Adrenal gland (tissue), 12 donors: ENCODE results near the gene CACNA1B. TPM values are rescaled to one million over a fixed set of nuclear protein-coding genes. Genes with fewer than 3 reads are reported as not detected.

Source experiments
- DNase-seq, 7 donors: peaks; one replicate each; pipeline ENCODE4 v3.0.0-alpha.2; 2019 to 2020
- H3K27ac ChIP-seq, 5 donors: fragments of 200-600 bp; sonication (generic) in 4 of 5; 1 replicate in 3 of 5; 2 replicates in 2 of 5; pipeline versions ENCODE4 v1.5.1 to v1.8.0; 2016 to 2020; ENCODE audit warnings: mild to moderate bottlenecking in 1 of 5
- H3K27me3 ChIP-seq: fragments of 200-600 bp; 2 replicates; pipeline ENCODE4 v1.8.0; 2021
- H3K36me3 ChIP-seq, 2 donors: fragments of 200-600 bp; replicated peaks in 1 of 2; 1 replicate in 1 of 2; 2 replicates in 1 of 2; pipeline versions ENCODE4 v1.5.1 to v1.8.0; 2018 to 2022
- H3K4me1 ChIP-seq, 2 donors: fragments of 200-600 bp; replicated peaks in 1 of 2; 1 replicate in 1 of 2; 2 replicates in 1 of 2; pipeline versions ENCODE4 v1.5.1 to v1.8.0; 2018 to 2021
- H3K4me3 ChIP-seq, 4 donors: fragments of 200-600 bp; sonication (generic) in 3 of 4; one replicate each; pipeline ENCODE4 v1.5.1; 2016 to 2018
- H3K9me3 ChIP-seq, 3 donors: fragments of 200-600 bp; sonication (generic) in 1 of 3; replicated peaks in 1 of 3; 1 replicate in 2 of 3; 2 replicates in 1 of 3; pipeline versions ENCODE4 v1.5.1 to v1.8.0; 2016 to 2021
- POLR2A ChIP-seq, 2 donors: fragments of 450-650 bp; IDR thresholded peaks; one replicate each; pipeline ENCODE4 v1.6.1; 2017; ENCODE audit warnings: antibody characterized with exemption in 2 of 2, mild to moderate bottlenecking in 2 of 2, moderate library complexity in 1 of 2
- WGBS, 4 donors: extraction: QIAGEN DNeasy Blood & Tissue Kit in 2 of 4; methylation state at CpG; one replicate each; pipeline versions ENCODE4 v1.1.5 to v1.1.7; 2013 to 2017; 5-methylcytosine and 5-hydroxymethylcytosine counted together
- intact Hi-C, 2 donors: fragments of 100-400 bp; cut with DNase I; formaldehyde crosslinking; loops; one replicate each; pipeline versions ENCODE4 v1.14.1 to v1.15.0; 2022 to 2023
- polyA plus RNA-seq, 3 donors: library from polyadenylated mRNA; stranded (reverse); fragments of 200-250 nt in 2 of 3; fragments of 350-450 nt in 1 of 3; fragmentation: Illumina TruSeq in 1 of 3; extraction: RNeasy Lipid Tissue Mini Kit (QIAGEN cat#74804) in 1 of 3; gene quantifications; one replicate each; pipeline ENCODE4 v1.2.3, GENCODE V29; 2013 to 2014
- total RNA-seq, 9 donors: library from RNA; depleted of rRNA in 4 of 9; stranded (reverse); fragments of >200 nt in 4 of 9; fragments of 120-200 nt in 1 of 9; fragmentation: NEBNext Ultra II Directional in 1 of 9; extraction: Animal tissue kit (Norgen Biotek cat#: 25700) in 1 of 9; gene quantifications; one replicate each; pipeline versions ENCODE4 v1.1.0 to v1.2.4, GENCODE V29; 2013 to 2023
- TF ChIP-seq, protein P1 (sequence below), 6 experiments: fragments of 450-650 bp in 4 of 6; fragments of 200-600 bp in 2 of 6; sonication (generic) in 1 of 6; IDR thresholded peaks; 1 replicate in 5 of 6; 2 replicates in 1 of 6; pipeline versions ENCODE4 v1.5.1 to v1.8.0; 2016 to 2021; ENCODE audit warnings: antibody characterized with exemption in 6 of 6, mild to moderate bottlenecking in 2 of 6, moderate library complexity in 1 of 6
- donor health status: healthy with polysubstance abuse.
- donor health status: Bipolar disorder and iron deficiency.
- donor health status: DM: yes; HTN: yes; CAD: no.
- donor health status: DM: no; HTN: no; CAD: no.
- donor health status: DM: no; HTN: no; CAD: no.
- donor health status: DM: yes; HTN: yes; CAD: no.

CACNA1B gene
- total and polyA plus RNA-seq, 12 donors: 0.04 to 4.9 (median 1.1) TPM; not detected in 1

DNA sequence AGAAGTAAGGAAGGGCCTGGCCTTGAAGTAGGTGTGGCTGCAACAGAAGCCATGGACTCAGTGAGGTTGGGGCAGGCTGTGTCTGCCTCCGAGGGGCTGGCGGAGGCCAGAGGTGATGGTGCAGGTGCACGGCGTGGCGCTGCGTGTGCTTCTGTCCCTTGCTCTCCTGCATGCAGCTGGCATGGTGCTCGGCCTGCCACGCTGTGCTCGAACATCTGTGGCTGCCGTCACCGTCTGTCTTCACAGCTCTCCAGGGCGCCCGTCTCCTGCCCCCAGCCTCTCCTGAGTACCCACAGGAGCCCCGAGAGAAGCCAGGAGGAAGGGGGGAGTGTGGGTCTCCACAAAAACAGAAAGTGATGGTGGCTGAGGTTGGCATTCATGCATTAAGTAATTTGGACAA is 193.7 kb downstream of the CACNA1B start:
- no peak for DNase-seq
- WGBS, 4 donors: 79 to 89% (median 87%) methylated on average over 10 to 14 of the region's 14 CpGs

DNA sequence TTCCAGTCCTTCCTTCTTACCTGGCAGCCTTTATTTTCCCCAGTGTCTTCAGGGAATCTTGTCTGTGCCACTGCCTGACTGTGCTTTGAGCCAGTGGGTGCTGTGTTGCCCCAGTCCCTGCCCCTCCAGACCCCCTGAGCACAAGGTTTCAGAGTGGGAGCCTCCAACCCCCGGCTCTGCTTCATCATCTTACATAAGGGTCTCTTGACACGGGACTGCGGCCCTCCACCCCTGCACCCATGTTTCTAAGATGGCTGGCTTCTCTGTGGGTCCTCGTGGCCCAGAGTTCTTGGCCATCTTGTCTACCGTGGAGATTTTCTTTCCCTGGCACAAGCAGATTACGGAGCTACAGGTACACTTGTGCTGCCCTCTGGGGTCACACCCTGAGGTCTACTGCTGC is 194.1 kb downstream of the CACNA1B start:
- intact Hi-C loops: no loop called here
- Histone ChIP-seq H3K4me1 (no peaks in the 10 kb centered on the region), H3K36me3 (no peaks in the 10 kb centered on the region), H3K27ac (no peak overlapping the region), H3K4me3 (no peak overlapping the region), H3K27me3 (no peaks in the 10 kb centered on the region), H3K9me3 (no peaks in the 10 kb centered on the region)
- 87 to 91% (median 89%) methylated on average over 5 to 6 of the region's 6 CpGs for WGBS, 4 donors
- TF ChIP-seq, protein P1, sequence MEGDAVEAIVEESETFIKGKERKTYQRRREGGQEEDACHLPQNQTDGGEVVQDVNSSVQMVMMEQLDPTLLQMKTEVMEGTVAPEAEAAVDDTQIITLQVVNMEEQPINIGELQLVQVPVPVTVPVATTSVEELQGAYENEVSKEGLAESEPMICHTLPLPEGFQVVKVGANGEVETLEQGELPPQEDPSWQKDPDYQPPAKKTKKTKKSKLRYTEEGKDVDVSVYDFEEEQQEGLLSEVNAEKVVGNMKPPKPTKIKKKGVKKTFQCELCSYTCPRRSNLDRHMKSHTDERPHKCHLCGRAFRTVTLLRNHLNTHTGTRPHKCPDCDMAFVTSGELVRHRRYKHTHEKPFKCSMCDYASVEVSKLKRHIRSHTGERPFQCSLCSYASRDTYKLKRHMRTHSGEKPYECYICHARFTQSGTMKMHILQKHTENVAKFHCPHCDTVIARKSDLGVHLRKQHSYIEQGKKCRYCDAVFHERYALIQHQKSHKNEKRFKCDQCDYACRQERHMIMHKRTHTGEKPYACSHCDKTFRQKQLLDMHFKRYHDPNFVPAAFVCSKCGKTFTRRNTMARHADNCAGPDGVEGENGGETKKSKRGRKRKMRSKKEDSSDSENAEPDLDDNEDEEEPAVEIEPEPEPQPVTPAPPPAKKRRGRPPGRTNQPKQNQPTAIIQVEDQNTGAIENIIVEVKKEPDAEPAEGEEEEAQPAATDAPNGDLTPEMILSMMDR (IDR thresholded peaks at IDR 0.05): no peak
- no peak for TF ChIP-seq POLR2A (IDR thresholded peaks at IDR 0.05)
- no peak for DNase-seq

More for the DNA sequence above, 193.7 kb downstream of the CACNA1B start:
- H3K4me3 ChIP-seq: no peak overlapping the region
- H3K27me3 ChIP-seq: no peaks in the 10 kb centered on the region
- no peaks in the 10 kb centered on the region for H3K9me3 ChIP-seq
- intact Hi-C loops: no loop called here
- H3K4me1 ChIP-seq: no peaks in the 10 kb centered on the region
- TF ChIP-seq, protein P1 (IDR thresholded peaks at IDR 0.05): no peak
- no peak for TF ChIP-seq POLR2A (IDR thresholded peaks at IDR 0.05)
- no peaks in the 10 kb centered on the region for H3K36me3 ChIP-seq
- H3K27ac ChIP-seq: no peak overlapping the region

DNA sequence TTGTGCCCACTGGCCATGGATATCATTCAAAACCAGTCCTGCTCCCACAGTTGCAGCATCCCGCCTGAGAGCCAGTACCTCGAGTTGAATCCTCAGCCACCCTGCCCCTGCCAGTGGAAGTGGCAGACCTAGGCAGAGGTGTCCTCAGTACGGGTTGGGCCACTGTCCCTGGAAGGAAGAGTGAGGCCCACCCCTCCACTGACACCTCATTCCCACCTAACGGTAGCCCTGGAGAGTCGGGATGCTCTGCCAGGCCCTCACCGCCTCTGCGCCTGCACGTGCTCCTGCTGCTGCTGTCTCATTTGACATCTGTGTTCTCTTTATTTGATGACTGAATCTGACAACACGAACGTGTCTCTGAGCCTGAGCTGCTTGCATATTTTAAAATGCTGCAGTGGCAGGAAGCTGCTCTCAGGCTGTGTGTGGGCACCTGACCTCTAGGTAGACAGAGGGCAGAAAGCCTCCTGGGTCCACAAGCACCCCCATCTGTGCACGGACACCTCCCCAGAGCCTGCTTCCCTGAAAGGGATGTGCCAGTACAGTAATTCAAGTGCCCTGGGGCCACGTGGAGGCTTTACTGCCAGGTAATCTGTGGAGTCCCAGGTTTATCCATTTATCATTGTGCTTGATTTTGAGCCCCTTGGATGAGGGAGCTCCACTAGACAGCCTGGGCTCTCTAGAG is 194.7 kb downstream of the CACNA1B start:
- H3K4me1 ChIP-seq: no peaks in the 10 kb centered on the region
- no peaks in the 10 kb centered on the region for H3K27me3 ChIP-seq
- H3K27ac ChIP-seq: no peak overlapping the region
- WGBS, 4 donors: 72 to 80% (median 75%) methylated on average over 9 to 12 of the region's 12 CpGs
- intact Hi-C loops: no loop called here
- H3K4me3 ChIP-seq: no peak overlapping the region
- no peaks in the 10 kb centered on the region for H3K9me3 ChIP-seq
- H3K36me3 ChIP-seq: no peaks in the 10 kb centered on the region
- DNase-seq: peak in 1 of 7 donors; percentile 45
- TF ChIP-seq POLR2A (IDR thresholded peaks at IDR 0.05): no peak
- TF ChIP-seq, protein P1 (IDR thresholded peaks at IDR 0.05): no peak

DNA sequence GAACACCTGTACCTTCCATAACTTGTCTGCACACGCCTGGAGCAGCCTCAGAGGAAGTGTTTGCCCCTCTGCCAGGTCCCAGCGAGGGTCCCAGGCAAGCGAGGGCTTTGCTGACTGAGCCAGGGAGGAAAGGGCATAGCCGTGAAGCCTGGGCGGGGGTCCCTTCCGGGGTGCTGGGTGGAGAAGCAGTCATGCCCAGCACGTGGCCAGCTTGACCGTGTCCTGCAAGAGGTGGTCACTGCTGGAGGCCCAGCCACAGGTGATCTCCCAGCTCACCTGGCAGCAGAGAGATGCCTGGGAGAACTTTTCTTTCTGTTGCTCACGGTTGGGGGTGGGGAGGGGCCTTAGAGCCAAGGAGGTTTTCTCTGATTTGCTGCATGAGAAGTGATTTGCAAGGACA is 195.3 kb downstream of the CACNA1B start:
- DNase-seq: no peak
- no peak for TF ChIP-seq POLR2A (IDR thresholded peaks at IDR 0.05)
- TF ChIP-seq, protein P1 (IDR thresholded peaks at IDR 0.05): no peak
- no peak overlapping the region for H3K27ac ChIP-seq
- H3K4me3 ChIP-seq: no peak overlapping the region
- 75 to 82% (median 75%) methylated on average over 5 to 9 of the region's 9 CpGs for WGBS, 4 donors
- no peaks in the 10 kb centered on the region for H3K27me3 ChIP-seq
- intact Hi-C loops: no loop called here
- no peaks in the 10 kb centered on the region for H3K36me3 ChIP-seq
- H3K9me3 ChIP-seq: no peaks in the 10 kb centered on the region
- H3K4me1 ChIP-seq: no peaks in the 10 kb centered on the region
